ENCODE measurements around the gene LRRFIP1. TPM values are rescaled to one million over a fixed set of nuclear protein-coding genes. Genes with fewer than 3 reads are reported as not detected.

The LRRFIP1 gene
- total and polyA plus RNA-seq, 4 donors: 79.7 to 194 (median 94.1) TPM

DNA sequence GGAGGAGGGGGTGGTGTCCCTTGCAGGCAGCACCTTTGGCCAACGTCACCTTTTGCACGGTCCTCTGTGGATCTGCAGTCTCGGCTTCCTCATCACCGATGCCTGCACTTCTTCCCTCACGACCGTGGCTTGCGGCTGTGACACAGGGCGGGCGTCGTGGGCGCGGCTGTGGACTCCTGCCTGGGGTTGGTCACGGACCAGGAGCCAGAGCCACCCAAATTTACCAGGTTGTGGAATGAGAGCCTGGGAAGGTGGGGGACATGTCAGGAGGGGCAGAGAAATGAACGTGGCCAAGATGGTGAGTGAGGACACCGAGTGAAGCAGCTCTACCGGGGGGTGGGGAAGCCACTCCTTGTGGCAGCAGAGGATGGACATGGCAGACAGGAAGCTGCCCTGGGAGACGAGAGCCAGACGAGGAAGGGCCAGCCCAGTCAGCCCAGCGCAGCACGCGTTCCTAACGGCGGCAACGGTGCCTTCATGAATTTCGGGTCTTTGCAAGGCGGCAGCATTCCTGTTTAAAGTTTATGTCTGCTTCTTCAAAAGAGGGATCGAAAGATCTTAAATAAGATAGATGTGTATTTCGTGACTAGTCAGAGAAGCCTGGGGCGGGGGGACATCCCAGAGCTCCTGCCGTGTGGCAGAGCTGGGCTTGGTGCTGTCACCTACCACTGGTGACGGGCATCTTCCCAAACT, 84.2 kb downstream of the LRRFIP1 start:
- Histone ChIP-seq H3K36me3 (ENCODE audit: control insufficient read depth in 4 of 4, insufficient read depth in 4 of 4, low read length in 4 of 4) (peaks cover 5 to 17% (median 10%) of the 10 kb centered on the region in 4 donors), H3K9me3 (ENCODE audit: control insufficient read depth in 4 of 4, insufficient read depth in 3 of 4, low read length in 3 of 4) (no peaks in the 10 kb centered on the region), H3K4me1 (ENCODE audit: control insufficient read depth in 5 of 5, insufficient read depth in 5 of 5, low read length in 5 of 5) (peaks cover 9 to 27% (median 18%) of the 10 kb centered on the region in 5 donors), H3K4me3 (no peak overlapping the region), H3K9ac (ENCODE audit: insufficient read depth in 1 of 2, low read length in 2 of 2) (no peak overlapping the region), H3K27ac (ENCODE audit: low read depth in 1 of 2, low read length in 1 of 2) (peak overlapping the region in 1 of 2 donors; percentile 6), H3K27me3 (ENCODE audit: control insufficient read depth in 3 of 3, insufficient read depth in 3 of 3, low read length in 2 of 3) (no peaks in the 10 kb centered on the region)
- TF ChIP-seq, protein P1, sequence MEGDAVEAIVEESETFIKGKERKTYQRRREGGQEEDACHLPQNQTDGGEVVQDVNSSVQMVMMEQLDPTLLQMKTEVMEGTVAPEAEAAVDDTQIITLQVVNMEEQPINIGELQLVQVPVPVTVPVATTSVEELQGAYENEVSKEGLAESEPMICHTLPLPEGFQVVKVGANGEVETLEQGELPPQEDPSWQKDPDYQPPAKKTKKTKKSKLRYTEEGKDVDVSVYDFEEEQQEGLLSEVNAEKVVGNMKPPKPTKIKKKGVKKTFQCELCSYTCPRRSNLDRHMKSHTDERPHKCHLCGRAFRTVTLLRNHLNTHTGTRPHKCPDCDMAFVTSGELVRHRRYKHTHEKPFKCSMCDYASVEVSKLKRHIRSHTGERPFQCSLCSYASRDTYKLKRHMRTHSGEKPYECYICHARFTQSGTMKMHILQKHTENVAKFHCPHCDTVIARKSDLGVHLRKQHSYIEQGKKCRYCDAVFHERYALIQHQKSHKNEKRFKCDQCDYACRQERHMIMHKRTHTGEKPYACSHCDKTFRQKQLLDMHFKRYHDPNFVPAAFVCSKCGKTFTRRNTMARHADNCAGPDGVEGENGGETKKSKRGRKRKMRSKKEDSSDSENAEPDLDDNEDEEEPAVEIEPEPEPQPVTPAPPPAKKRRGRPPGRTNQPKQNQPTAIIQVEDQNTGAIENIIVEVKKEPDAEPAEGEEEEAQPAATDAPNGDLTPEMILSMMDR (IDR thresholded peaks at IDR 0.05; ENCODE audit: control extremely low read depth, extremely low read depth): no peak
- 82 to 88% methylated on average over 31 of the region's 31 CpGs for WGBS, 2 donors
- ATAC-seq (ENCODE audit: insufficient read depth, low FRiP score) (no peak), DNase-seq (no peak)

DNA sequence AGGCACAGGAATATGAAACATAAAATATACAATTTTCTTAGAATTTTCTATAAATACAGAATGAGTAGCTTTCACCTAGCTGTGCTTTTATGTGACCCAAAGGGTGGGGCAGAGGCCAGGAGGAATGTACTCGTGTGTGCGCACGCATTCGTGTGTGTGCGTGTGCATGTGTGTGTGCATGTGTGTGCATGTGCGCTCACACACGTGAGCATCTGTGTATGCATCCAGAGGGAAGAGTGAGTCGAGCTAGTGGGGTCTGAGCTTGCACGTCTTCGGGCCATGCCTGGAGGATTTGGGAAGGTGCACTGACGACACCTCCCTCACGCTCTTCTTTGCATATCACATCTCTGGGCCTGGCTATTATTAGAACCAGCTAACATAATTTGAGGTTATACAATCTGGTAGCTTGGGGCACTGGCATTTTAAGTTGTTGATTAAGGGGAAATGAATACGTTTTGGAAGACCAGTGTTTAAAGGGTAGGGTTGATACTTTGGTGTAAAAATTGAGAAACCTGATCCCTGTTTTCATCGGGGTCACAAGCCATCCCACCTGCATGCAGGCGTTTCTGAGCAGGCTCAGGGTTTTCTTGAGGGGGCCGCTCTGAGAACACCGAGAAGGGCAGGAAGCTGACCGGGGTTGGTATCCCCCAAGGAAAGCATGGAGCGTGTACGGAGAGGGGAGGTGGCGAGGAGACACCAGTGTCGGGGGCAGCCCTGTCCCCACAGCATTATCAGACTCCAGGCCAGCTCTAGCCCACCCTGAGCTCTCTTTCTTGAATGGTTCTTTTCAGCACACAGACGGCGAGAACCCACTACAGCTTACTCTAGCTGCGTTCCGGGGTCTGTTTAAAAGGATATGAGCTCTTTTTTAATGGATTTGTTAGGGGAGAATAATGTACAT, 85.3 kb downstream of the LRRFIP1 start:
- Histone ChIP-seq H3K27me3 (ENCODE audit: control insufficient read depth in 3 of 3, insufficient read depth in 3 of 3, low read length in 2 of 3) (no peaks in the 10 kb centered on the region), H3K36me3 (ENCODE audit: control insufficient read depth in 4 of 4, insufficient read depth in 4 of 4, low read length in 4 of 4) (peaks cover 5 to 19% (median 10%) of the 10 kb centered on the region in 4 donors), H3K4me1 (ENCODE audit: control insufficient read depth in 5 of 5, insufficient read depth in 5 of 5, low read length in 5 of 5) (peaks cover 5 to 18% (median 11%) of the 10 kb centered on the region in 5 donors), H3K9ac (ENCODE audit: insufficient read depth in 1 of 2, low read length in 2 of 2) (no peak overlapping the region), H3K4me3 (no peak overlapping the region), H3K9me3 (ENCODE audit: control insufficient read depth in 4 of 4, insufficient read depth in 3 of 4, low read length in 3 of 4) (no peaks in the 10 kb centered on the region), H3K27ac (ENCODE audit: low read depth in 1 of 2, low read length in 1 of 2) (peak overlapping the region in 1 of 2 donors; percentile 70)
- no peak for ATAC-seq (ENCODE audit: insufficient read depth, low FRiP score)
- DNase-seq: no peak
- 94 to 95% methylated on average over 26 of the region's 26 CpGs for WGBS, 2 donors
- TF ChIP-seq, protein P1 (IDR thresholded peaks at IDR 0.05; ENCODE audit: control extremely low read depth, extremely low read depth): no peak

GRCh38 chr2:237714690-237715458, 87.5 kb downstream of the LRRFIP1 start:
- H3K4me1 ChIP-seq (ENCODE audit: control insufficient read depth in 5 of 5, insufficient read depth in 5 of 5, low read length in 5 of 5): peaks cover 0 to 15% (median 11%) of the 10 kb centered on the region in 5 donors
- peak; percentile 63 for ATAC-seq (ENCODE audit: insufficient read depth, low FRiP score)
- WGBS, 2 donors: 52 to 66% methylated on average over 14 of the region's 14 CpGs
- DNase-seq: peak; percentile 51 to 67 (median 59)
- no peaks in the 10 kb centered on the region for H3K27me3 ChIP-seq (ENCODE audit: control insufficient read depth in 3 of 3, insufficient read depth in 3 of 3, low read length in 2 of 3)
- TF ChIP-seq, protein P1 (IDR thresholded peaks at IDR 0.05; ENCODE audit: control extremely low read depth, extremely low read depth): no peak
- no peak overlapping the region for H3K4me3 ChIP-seq
- no peaks in the 10 kb centered on the region for H3K9me3 ChIP-seq (ENCODE audit: control insufficient read depth in 4 of 4, insufficient read depth in 3 of 4, low read length in 3 of 4)
- H3K9ac ChIP-seq (ENCODE audit: insufficient read depth in 1 of 2, low read length in 2 of 2): peak overlapping the region; percentile 2
- peaks cover 3 to 15% (median 11%) of the 10 kb centered on the region in 4 donors for H3K36me3 ChIP-seq (ENCODE audit: control insufficient read depth in 4 of 4, insufficient read depth in 4 of 4, low read length in 4 of 4)
- peak overlapping the region; percentile 43 to 91 for H3K27ac ChIP-seq (ENCODE audit: low read depth in 1 of 2, low read length in 1 of 2)
